Measurements from ENCODE around the gene BCAP29.
A peak's percentile ranks its signal among the peaks of the same experiment; 100 is the strongest.

BCAP29 gene

GRCh38 chr7:107613948-107614347, 33.9 kb downstream of the BCAP29 start:
- ChIA-PET CTCF (no interaction called here), POLR2A (ENCODE audit: low non-redundant PET) (no interaction called here)
- H3K27ac ChIP-seq = no peak overlapping the region
- no peak for DNase-seq (ENCODE audit: low spot score)
- TF ChIP-seq CTCF (conservative IDR thresholded peaks at IDR 0.05; ENCODE audit: low read depth) = no peak

- peak; percentile 13 for DNase-seq (ENCODE audit: low spot score)
- no peak overlapping the region for H3K27ac ChIP-seq
- POLR2A ChIA-PET (ENCODE audit: low non-redundant PET) = no interaction called here
Observed at GRCh38 chr7:107614425-107614824, 34.4 kb downstream of the BCAP29 start.

GRCh38 chr7:107615910-107616680, 36.0 kb downstream of the BCAP29 start:
- H3K27ac ChIP-seq = no peak overlapping the region
- ChIA-PET CTCF (no interaction called here), POLR2A (ENCODE audit: low non-redundant PET) (no interaction called here)
- no peak for TF ChIP-seq CTCF (conservative IDR thresholded peaks at IDR 0.05; ENCODE audit: low read depth)
- no peak for DNase-seq (ENCODE audit: low spot score)

More at GRCh38 chr7:107614425-107614824, 34.4 kb downstream of the BCAP29 start:
- CTCF ChIA-PET = no interaction called here
- TF ChIP-seq CTCF (conservative IDR thresholded peaks at IDR 0.05; ENCODE audit: low read depth) = no peak

- ChIA-PET POLR2A (ENCODE audit: low non-redundant PET) (no interaction called here), CTCF (no interaction called here)
- no peak for TF ChIP-seq CTCF (conservative IDR thresholded peaks at IDR 0.05; ENCODE audit: low read depth)
- no peak overlapping the region for H3K27ac ChIP-seq
- DNase-seq (ENCODE audit: low spot score) = peak; percentile 38
Observed at GRCh38 chr7:107622429-107622828, 42.4 kb downstream of the BCAP29 start.

GRCh38 chr7:107622894-107623293, 42.8 kb downstream of the BCAP29 start:
- no peak overlapping the region for H3K27ac ChIP-seq
- ChIA-PET POLR2A (ENCODE audit: low non-redundant PET) (no interaction called here), CTCF (interaction anchor here (0.5 kb wide), 1 partner anchor 199 kb away, joined by 3 read pairs; no protein-coding TSS in a partner anchor)
- no peak for TF ChIP-seq CTCF (conservative IDR thresholded peaks at IDR 0.05; ENCODE audit: low read depth)
- DNase-seq (ENCODE audit: low spot score) = no peak

GRCh38 chr7:107627002-107627401, 47.0 kb downstream of the BCAP29 start:
- ChIA-PET CTCF (no interaction called here), POLR2A (ENCODE audit: low non-redundant PET) (no interaction called here)
- TF ChIP-seq CTCF (conservative IDR thresholded peaks at IDR 0.05; ENCODE audit: low read depth) = no peak
- no peak overlapping the region for H3K27ac ChIP-seq
- no peak for DNase-seq (ENCODE audit: low spot score)
